HEK293 (cell line): ENCODE data around the gene STC2.

Source experiments
- CTCF ChIA-PET: fragments of 350-600 bp; formaldehyde crosslinking; extraction: SDS; loops from one replicate; lab custom pipeline; 2021; ENCODE audit warnings: antibody characterized with exemption; lab: Yijun Ruan, JAX
- POLR2A ChIA-PET: fragments of 300-600 bp; formaldehyde crosslinking; extraction: SDS; loops from one replicate; lab custom pipeline; 2020; ENCODE audit warnings: antibody characterized with exemption, inconsistent platforms; lab: Yijun Ruan, JAX
- H3K27ac ChIP-seq: fragments of 200-500 bp; sonication (Bioruptor generic); 2 replicates; pipeline ENCODE4 v1.5.1; 2014; ENCODE audit warnings: low read depth, low read length, control low read depth, inconsistent platforms; ENCODE audit errors: extremely low read depth
- H3K36me3 ChIP-seq, 2 experiments: fragments of 200-500 bp in 1 of 2; sonication (Bioruptor generic) in 1 of 2; 1 replicate in 1 of 2; 2 replicates in 1 of 2; pipeline ENCODE4 v1.5.1; 2014 to 2017; ENCODE audit warnings: inconsistent platforms in 2 of 2, low read length in 2 of 2; ENCODE audit not compliant: control insufficient read depth in 2 of 2, insufficient read depth in 1 of 2
- H3K4me1 ChIP-seq: fragments of 200-500 bp; sonication (Bioruptor generic); 2 replicates; pipeline ENCODE4 v1.5.1; 2014; ENCODE audit warnings: mild to moderate bottlenecking, low read length, inconsistent platforms; ENCODE audit not compliant: control insufficient read depth, insufficient read depth
- H3K4me3 ChIP-seq: 2 replicates; pipeline ENCODE4 v1.5.1; 2011; ENCODE audit warnings: low read depth, mild to moderate bottlenecking, control low read depth, low read length, moderate library complexity
- H3K9me3 ChIP-seq: fragments of 200-500 bp; sonication (Bioruptor generic); 2 replicates; pipeline ENCODE4 v1.5.1; 2014; ENCODE audit warnings: low read depth, low read length, inconsistent platforms; ENCODE audit not compliant: control insufficient read depth, insufficient read depth
- ELK4 ChIP-seq: IDR thresholded peaks from 2 replicates; pipeline ENCODE4 v1.6.1; 2011; ENCODE audit warnings: mild to moderate bottlenecking, low read depth, low read length, borderline replicate concordance
- GLI2 ChIP-seq: fragments of 450-650 bp; formaldehyde crosslinking; IDR thresholded peaks from 2 replicates; pipeline ENCODE4; 2017; ENCODE audit warnings: missing biosample characterization, missing genetic modification characterization, low read depth, borderline replicate concordance
- GLIS1 ChIP-seq: fragments of 450-650 bp; formaldehyde crosslinking; IDR thresholded peaks from 2 replicates; pipeline ENCODE4 v1.5.1; 2016; ENCODE audit warnings: missing biosample characterization, missing genetic modification characterization
- HOXA7 ChIP-seq: sonication (generic); formaldehyde crosslinking; IDR thresholded peaks from 2 replicates; pipeline ENCODE4 v1.8.1; 2022; ENCODE audit warnings: missing genetic modification reagents, borderline replicate concordance
- PATZ1 ChIP-seq: fragments of 450-650 bp; formaldehyde crosslinking; IDR thresholded peaks from 2 replicates; pipeline ENCODE4 v1.5.1; 2016; ENCODE audit warnings: missing biosample characterization, missing genetic modification characterization
- REST ChIP-seq: fragments of 450-650 bp; formaldehyde crosslinking; IDR thresholded peaks from 2 replicates; pipeline ENCODE4 v1.5.1; 2016; ENCODE audit warnings: missing biosample characterization, missing genetic modification characterization
- ZBTB11 ChIP-seq: fragments of 450-650 bp; formaldehyde crosslinking; conservative IDR thresholded peaks from 2 replicates; pipeline ENCODE4 v1.5.1; 2016; ENCODE audit warnings: low read depth, missing biosample characterization, missing genetic modification characterization
- ZBTB17 ChIP-seq: fragments of 450-650 bp; formaldehyde crosslinking; IDR thresholded peaks from 2 replicates; pipeline ENCODE4 v1.5.1; 2016; ENCODE audit warnings: missing biosample characterization, missing genetic modification characterization
- ZIC2 ChIP-seq: fragments of 450-650 bp; formaldehyde crosslinking; IDR thresholded peaks from 2 replicates; pipeline ENCODE4 v1.5.1; 2016; ENCODE audit warnings: missing biosample characterization, missing genetic modification characterization
- ZNF112 ChIP-seq: fragments of 450-650 bp; formaldehyde crosslinking; IDR thresholded peaks from 2 replicates; pipeline ENCODE4 v1.5.0; 2017; ENCODE audit warnings: missing biosample characterization, missing genetic modification characterization
- ZNF335 ChIP-seq: fragments of 450-650 bp; formaldehyde crosslinking; conservative IDR thresholded peaks from 2 replicates; pipeline ENCODE4 v1.5.1; 2016; ENCODE audit warnings: missing biosample characterization, missing genetic modification characterization
- ZNF510 ChIP-seq: fragments of 450-650 bp; formaldehyde crosslinking; IDR thresholded peaks from 2 replicates; pipeline ENCODE4 v1.5.1; 2018; ENCODE audit warnings: mild to moderate bottlenecking, missing genetic modification characterization, missing biosample characterization; ENCODE audit not compliant: insufficient replicate concordance
- ZNF548 ChIP-seq: fragments of 450-650 bp; formaldehyde crosslinking; IDR thresholded peaks from 2 replicates; pipeline ENCODE4 v1.5.1; 2016; ENCODE audit warnings: missing biosample characterization, missing genetic modification characterization
- ZNF560 ChIP-seq: fragments of 450-650 bp; formaldehyde crosslinking; IDR thresholded peaks from 2 replicates; pipeline ENCODE4 v1.5.1; 2017; ENCODE audit warnings: missing biosample characterization, missing genetic modification characterization, borderline replicate concordance
- ZNF645 ChIP-seq: fragments of 450-650 bp; formaldehyde crosslinking; IDR thresholded peaks from 2 replicates; pipeline ENCODE4; 2016; ENCODE audit warnings: missing biosample characterization, missing genetic modification characterization
- ZNF658 ChIP-seq: fragments of 450-650 bp; formaldehyde crosslinking; IDR thresholded peaks from 2 replicates; pipeline ENCODE4; 2016; ENCODE audit warnings: missing biosample characterization, missing genetic modification characterization
- ZNF692 ChIP-seq: fragments of 450-650 bp; formaldehyde crosslinking; IDR thresholded peaks from 2 replicates; pipeline ENCODE4 v1.5.1; 2016; ENCODE audit warnings: missing biosample characterization, missing genetic modification characterization
- ZSCAN30 ChIP-seq: fragments of 450-650 bp; IDR thresholded peaks from 2 replicates; pipeline ENCODE4 v1.5.1; 2018; ENCODE audit warnings: missing biosample characterization, mild to moderate bottlenecking, missing genetic modification characterization, moderate library complexity

STC2 gene

GRCh38 chr5:173306695-173307094 lies 21.5 kb downstream of the STC2 start (continued):
- TF ChIP-seq HOXA7 (no peak), ZBTB11 (tag by site-specific recombination) (no peak), ZSCAN30 (tag by site-specific recombination) (no peak), ZNF645 (tag by site-specific recombination) (no peak), ELK4 (no peak)

GRCh38 chr5:173304591-173304988 lies 23.6 kb downstream of the STC2 start:
- TF ChIP-seq ZNF335, result no peak
- no peak for TF ChIP-seq ZNF560 (tag by site-specific recombination)
- TF ChIP-seq ZNF510 (tag by site-specific recombination), result no peak
- TF ChIP-seq GLI2, result no peak
- TF ChIP-seq ZNF658, result no peak
- ChIA-PET POLR2A (interaction anchor here (2.6 to 5.3 kb wide), 2 partner anchors 11 to 24 kb away, joined by 11 to 41 read pairs; partner anchors contain the start of gene STC2), CTCF (interaction anchor here (0.6 to 5.5 kb wide), 4 partner anchors 11 to 335 kb away, joined by 3 to 33 read pairs (median 10); no protein-coding TSS in a partner anchor)
- no peaks in the 10 kb centered on the region for H3K9me3 ChIP-seq
- H3K4me3 ChIP-seq, result no peak overlapping the region
- peaks cover 13% of the 10 kb centered on the region for H3K4me1 ChIP-seq
- H3K27ac ChIP-seq, result no peak overlapping the region
- no peaks in the 10 kb centered on the region for H3K36me3 ChIP-seq

GRCh38 chr5:173303878-173304590 lies 24.2 kb downstream of the STC2 start:
- H3K4me3 ChIP-seq, result no peak overlapping the region
- H3K27ac ChIP-seq, result no peak overlapping the region
- H3K4me1 ChIP-seq, result peaks cover 13% of the 10 kb centered on the region
- no peaks in the 10 kb centered on the region for H3K36me3 ChIP-seq
- ChIA-PET CTCF (interaction anchor here (0.6 to 5.5 kb wide), 4 partner anchors 10 to 335 kb away, joined by 3 to 33 read pairs (median 10); no protein-coding TSS in a partner anchor), POLR2A (interaction anchor here (2.6 to 5.3 kb wide), 2 partner anchors 11 to 24 kb away, joined by 11 to 41 read pairs; partner anchors contain the start of gene STC2)
- no peaks in the 10 kb centered on the region for H3K9me3 ChIP-seq
- TF ChIP-seq ZIC2 (tag by site-specific recombination) (peak; percentile 70), ZBTB17 (tag by site-specific recombination) (peak; percentile 76), ZNF112 (no peak), ZNF548 (tag by site-specific recombination) (no peak), REST (tag by site-specific recombination) (peak; percentile 92), GLIS1 (tag by site-specific recombination) (peak; percentile 66), ZNF692 (tag by site-specific recombination) (no peak), PATZ1 (peak; percentile 76; the same call in 1 of the 2 replicates)
